Fibroblast of mammary gland (primary cell): ENCODE measurements around the gene RAMP1.

Experiments used
- DNase-seq: peaks from one replicate; pipeline ENCODE4 v3.0.0-alpha.2; 2010; ENCODE audit warnings: low read depth
- H3K4me3 ChIP-seq: 2 replicates; pipeline ENCODE4 v1.5.1; 2011; ENCODE audit warnings: low read depth, mild to moderate bottlenecking, low read length, moderate library complexity; ENCODE audit not compliant: control insufficient read depth
- TF ChIP-seq, protein P1 (sequence below): conservative IDR thresholded peaks from 2 replicates; pipeline ENCODE4 v1.5.1; 2011; ENCODE audit warnings: low read depth, low read length, inconsistent platforms; ENCODE audit not compliant: control insufficient read depth, insufficient read depth

Gene RAMP1

DNA sequence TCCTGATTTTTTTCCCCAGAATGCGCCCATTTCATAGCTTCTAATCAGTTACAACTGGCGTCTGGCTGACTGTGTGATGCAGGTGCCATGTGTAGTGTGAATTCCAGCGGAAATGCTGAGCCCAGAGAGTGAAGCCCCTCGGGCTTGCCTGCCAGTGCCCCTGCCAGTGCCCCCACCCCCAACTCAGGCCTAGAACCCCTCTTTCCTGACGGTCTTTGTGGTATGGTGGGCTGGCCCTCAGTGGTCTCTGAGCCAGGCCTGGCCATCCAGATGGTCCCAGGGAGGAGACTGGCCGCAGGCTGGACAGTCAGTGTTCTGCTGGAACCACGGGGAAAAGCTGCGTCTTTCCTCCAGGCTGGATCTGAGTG, 3.1 kb downstream of the RAMP1 start:
- no peak for DNase-seq
- TF ChIP-seq, protein P1, sequence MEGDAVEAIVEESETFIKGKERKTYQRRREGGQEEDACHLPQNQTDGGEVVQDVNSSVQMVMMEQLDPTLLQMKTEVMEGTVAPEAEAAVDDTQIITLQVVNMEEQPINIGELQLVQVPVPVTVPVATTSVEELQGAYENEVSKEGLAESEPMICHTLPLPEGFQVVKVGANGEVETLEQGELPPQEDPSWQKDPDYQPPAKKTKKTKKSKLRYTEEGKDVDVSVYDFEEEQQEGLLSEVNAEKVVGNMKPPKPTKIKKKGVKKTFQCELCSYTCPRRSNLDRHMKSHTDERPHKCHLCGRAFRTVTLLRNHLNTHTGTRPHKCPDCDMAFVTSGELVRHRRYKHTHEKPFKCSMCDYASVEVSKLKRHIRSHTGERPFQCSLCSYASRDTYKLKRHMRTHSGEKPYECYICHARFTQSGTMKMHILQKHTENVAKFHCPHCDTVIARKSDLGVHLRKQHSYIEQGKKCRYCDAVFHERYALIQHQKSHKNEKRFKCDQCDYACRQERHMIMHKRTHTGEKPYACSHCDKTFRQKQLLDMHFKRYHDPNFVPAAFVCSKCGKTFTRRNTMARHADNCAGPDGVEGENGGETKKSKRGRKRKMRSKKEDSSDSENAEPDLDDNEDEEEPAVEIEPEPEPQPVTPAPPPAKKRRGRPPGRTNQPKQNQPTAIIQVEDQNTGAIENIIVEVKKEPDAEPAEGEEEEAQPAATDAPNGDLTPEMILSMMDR = no peak

DNA sequence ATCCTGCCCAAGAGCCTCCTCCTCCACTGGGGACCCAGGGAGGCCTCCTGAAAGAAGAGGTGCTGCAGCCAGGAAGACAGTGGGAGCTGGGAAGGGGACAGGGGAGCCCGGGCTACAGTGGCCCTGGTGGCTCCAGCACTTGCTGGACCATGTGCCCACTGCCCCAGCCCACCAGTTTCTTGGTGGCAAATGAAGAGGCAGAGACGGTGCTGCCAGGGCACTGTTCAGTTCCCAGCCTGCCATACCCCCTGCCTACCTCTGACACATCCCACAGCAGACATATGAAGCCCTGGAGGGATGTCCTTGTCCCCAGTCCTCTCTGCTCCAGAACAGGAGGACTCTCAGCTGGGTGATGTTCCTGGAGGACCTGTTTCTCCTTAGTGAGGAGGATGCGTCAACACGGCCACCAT, 3.7 kb downstream of the RAMP1 start:
- H3K4me3 ChIP-seq = no peak overlapping the region
- DNase-seq = no peak
- TF ChIP-seq, protein P1 = no peak

More for the DNA sequence above, 3.1 kb downstream of the RAMP1 start:
- no peak overlapping the region for H3K4me3 ChIP-seq

DNA sequence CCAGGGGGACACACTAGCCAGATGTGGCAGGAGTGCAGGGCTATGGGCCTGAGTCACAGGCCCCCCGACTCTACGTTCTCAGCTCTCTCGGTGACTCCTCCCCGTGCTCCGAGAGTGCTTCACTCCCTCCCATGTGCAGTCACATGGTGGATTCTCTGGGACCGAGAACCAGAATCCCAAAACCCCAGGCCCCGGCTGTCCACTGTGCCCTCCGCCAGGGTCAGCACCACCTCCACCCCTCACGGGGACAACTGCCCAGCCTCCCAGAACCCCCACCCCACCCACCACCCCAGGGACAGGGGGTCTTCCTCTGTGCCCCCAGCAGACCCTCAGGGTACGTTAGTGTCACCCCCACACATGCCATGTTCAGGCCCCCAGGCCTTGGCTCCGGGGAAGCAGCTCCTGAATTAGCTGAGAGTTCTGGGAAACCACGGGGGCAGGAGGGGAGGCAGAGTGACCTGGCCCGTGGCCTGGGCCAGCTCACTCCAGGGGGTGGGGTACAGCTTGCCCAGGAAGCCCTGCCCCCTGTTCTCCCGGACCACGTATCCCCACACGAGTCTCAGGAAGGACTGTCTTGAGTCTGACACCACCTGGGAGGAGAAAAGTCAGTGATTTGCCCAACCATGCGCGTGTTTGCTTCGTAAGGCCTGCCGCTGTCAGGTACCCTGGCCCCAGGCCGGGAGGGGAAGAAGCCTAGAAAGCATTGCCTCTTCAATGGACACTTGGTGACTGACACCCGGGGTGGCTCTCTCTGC, 4.4 kb downstream of the RAMP1 start:
- TF ChIP-seq, protein P1 = no peak
- no peak for DNase-seq
- H3K4me3 ChIP-seq = no peak overlapping the region

DNA sequence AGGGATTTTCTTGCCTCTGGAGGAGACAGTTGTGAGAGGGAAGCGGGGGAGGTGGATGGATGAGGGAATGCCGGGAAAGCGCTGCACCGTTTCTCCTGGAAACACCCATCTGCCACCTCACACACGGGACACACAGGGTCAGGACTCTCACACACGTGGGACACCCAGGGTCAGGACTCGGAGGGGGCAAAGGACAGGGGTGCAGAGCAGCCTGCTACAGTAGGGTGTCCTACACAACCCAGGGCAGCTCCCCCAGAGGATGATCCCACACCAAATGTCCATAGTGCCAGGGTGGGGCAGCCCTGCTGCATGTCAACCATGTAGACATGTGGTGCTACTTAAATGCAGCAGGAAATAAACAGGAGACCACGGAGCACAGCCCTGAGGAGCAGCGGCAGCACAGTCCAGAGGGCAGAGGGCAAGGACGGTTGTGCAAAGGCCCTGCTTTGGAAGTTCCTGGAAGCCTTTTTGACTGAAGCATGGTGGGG, 5.1 kb downstream of the RAMP1 start:
- H3K4me3 ChIP-seq = no peak overlapping the region
- DNase-seq = no peak
- TF ChIP-seq, protein P1 = no peak

DNA sequence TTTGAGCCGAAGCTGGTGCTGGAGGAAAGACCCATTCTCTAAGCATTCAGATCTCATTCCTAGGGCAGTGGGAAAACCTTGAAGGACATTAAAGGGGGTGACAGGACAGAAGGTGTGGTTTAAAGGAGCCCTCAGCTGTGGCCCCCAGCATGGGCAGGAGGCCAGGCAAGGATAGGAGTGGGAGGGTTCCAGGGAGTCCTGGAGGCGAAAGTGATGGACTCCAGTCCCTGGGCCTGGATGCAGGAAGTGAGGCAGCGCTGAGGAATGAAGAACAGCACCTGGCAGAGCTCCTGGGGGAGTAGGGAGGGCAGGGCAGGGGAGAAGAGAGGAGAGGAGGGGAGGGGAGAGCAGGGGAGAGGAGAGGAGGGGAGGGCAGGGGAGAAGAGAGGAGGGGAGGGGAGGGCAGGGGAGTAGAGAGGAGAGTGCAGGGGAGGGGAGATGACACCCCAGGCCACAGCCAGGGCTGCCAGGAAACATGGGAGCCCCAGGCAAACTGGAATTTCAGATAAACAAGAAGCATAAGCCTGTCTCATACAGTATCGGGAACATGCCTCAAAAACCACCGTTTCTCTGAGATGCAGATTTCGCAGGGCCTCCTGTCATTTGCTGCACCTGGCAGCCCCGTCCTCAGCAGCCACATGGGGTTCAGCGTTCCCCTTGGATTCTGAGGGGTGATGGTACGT, 5.7 kb downstream of the RAMP1 start:
- no peak overlapping the region for H3K4me3 ChIP-seq
- DNase-seq = no peak
- TF ChIP-seq, protein P1 = no peak

DNA sequence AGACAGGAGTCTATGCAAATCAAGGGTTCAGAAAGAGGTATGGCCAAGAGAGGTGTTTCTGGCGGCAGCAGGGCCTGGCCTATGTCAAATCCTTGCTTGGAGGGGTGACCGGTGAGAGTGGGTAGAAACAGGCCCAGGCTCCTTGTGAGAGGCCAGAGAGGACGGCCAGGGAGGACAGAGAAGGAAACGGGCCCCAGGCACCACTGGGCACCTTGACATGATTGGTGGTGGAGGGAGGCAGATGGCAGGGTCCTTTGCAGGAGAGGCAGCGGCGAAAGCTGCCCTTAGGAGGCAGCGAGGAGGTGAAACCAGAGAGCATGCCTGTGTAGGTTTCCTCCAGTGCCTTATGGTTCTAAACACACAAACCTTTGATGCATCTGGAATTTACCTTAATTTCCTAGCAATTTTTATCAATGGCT, 6.2 kb downstream of the RAMP1 start:
- no peak overlapping the region for H3K4me3 ChIP-seq
- TF ChIP-seq, protein P1 = peak; percentile 12
- DNase-seq = peak; percentile 28
